Stimulated activated CD8-positive, alpha-beta memory T cell treated with anti-CD3 and anti-CD28 coated beads, Interleukin-7, amount 100 ng/mL, for 48 hours (primary cell): ENCODE measurements around the gene LRG1.
"Not testable (repeated sequence)": the region's sequence is repeated elsewhere in the genome, so short reads cannot be mapped to it uniquely, and the experiment has no call there.

Source experiments
- DNase-seq, 2 donors: peaks; one replicate each; pipeline ENCODE4 v3.0.0-alpha.2; 2020; ENCODE audit warnings: low read depth in 1 of 2; ENCODE audit errors: extremely low read depth in 1 of 2

The LRG1 gene

DNA sequence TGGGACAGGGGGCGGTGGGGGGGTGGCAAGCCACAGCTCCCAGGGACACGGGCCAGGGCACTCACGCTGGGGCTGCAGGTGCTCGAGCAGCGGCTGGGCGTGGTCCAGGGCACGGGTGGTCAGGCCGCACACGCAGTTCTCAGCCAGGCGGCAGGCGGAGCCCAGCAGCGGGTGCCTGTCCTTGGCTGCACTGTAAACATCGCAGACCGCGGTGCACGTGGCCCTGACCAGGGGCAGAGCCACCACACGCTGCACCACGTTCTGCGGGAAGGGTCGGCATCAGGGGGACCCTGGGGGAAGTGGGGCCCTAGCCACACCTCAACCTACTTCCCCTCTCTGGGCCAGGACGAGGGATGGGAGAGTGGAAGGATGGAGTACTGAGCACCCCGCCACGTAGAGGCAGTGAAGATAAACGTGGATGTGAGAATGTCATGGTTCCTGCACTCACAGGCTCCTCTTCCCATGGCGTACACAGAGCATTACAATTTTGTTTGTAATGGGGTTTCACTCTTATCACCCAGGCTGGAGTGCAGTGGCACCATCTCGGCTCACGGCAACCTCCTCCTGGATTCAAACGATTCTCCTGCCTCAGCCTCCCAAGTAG is 8.2 kb downstream of the LRG1 start:
- DNase-seq, result no peak

DNA sequence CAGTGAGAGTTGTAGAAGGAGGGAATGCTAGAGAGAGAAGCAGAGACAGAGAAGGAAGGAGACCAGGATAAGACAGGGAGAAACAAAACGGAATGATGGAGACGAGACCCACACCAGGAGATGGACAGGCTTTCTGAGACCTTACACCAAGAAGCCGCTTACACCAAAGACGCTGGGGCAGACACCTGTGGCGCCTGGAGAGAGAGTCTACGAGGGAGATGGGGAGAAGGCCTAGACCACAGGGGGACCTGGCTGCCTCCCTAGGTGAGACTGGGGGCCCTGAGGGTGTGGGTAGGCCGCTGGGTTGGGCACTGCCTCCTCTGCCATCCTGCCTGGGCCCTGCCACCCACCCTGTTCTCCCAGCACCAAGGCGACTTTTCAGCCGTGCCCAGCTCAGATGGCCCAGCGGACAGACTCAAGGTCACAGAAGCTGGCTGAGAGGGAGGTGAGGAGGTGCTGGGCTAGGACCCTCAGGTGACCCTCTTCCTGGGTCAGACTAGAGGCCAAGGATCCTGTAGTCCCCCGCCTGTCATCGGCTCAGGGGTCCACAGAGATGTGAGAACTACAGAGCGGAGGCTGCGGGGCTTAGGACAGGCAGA is 9.8 kb downstream of the LRG1 start:
- DNase-seq, result no peak

DNA sequence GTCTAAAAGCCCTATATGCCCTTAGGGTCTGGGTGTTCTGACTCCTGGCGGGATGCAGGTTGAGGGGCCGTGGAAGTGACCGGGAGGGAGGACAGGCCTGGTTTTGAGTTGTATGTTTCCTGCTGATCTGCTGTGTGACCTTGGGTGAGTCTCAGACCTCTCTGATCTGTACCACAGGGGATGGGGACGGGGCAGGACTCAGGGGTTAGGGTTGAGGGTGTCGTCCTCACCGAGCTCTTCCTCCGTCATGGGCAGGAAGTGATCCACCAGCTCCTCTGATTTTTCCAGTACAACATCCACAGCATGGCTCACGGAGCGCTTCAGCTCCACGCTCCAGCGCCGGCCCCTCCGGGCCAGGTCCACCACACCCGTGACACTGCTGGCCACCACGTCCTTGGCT is 11.0 kb downstream of the LRG1 start:
- DNase-seq, result no peak

DNA sequence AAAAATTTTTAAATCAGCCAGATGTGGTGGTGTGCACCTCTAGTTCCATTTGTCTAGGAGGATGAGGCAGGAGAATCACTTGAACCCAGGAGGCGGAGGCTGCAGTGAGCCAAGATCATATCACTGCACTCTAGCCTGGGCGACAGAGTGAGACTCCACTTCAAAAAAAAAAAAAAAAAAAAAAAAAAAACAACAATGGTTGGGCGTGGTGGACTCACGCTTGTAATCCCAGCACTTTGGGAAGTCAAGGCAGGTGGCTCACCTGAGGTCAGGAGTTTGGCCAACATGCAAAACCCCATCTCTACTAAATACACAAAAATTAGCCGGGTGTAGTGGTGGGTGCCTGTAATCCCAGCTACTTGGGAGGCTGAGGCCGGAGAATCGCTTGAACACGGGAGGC is 12.5 kb downstream of the LRG1 start:
- not testable (repeated sequence) for DNase-seq

DNA sequence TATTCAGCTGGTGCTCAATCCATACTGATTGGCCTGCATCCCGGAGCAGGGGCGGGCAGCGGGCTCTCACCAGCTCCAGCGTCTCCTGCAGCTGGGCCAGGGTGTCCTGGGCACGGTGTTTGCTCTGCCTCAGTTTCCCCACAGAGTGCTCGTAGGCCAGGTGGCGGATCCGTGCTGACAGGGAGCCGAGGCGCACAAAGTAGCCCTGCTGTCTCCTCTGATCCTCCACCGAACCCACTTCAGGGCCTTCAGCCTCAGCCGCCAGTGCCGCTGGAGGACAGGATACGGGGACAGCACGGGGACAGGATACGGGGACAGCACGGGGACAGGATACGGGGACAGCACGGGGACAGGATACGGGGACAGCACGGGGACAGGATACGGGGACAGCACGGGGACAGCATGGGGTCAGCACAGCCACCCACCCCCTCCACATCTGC is 14.3 kb downstream of the LRG1 start:
- no peak for DNase-seq

DNA sequence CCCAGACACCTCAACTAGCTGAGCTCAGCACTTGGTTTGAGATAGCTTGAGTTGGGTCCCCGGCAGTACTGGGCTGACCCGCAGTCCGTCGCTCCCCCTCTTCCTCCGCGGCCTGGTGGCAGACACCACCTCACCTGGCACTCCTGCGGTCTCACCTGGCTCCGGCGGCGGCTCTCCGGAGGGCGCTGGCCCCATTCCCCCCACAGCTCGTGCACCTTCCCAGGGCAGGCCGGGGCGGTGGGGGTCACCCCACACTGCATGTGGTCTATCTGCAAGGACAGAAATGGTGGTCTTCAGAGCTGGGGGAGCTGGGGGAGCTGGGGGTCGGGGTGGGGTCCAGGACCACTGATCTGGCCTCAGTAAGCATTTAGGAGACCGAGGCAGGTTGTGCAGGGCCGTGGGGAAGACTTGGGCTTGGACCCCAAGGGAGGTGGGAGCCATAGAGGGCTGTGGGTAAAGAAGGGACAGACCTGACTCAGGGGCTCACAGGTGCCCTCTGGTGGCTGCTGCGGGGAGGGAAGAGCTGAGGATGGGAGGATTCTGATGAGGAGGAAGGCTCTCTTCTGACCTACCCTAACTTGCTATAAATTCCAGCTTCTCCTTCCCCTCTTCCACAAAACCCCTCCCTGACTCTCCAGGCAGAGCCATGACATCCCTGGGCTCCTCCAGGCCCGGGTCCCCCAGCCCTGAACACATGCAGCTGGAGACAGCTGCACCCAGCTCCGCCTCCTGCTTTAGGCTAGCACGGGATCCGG is 14.9 kb downstream of the LRG1 start:
- peak in 1 of 2 donors; percentile 47 for DNase-seq

DNA sequence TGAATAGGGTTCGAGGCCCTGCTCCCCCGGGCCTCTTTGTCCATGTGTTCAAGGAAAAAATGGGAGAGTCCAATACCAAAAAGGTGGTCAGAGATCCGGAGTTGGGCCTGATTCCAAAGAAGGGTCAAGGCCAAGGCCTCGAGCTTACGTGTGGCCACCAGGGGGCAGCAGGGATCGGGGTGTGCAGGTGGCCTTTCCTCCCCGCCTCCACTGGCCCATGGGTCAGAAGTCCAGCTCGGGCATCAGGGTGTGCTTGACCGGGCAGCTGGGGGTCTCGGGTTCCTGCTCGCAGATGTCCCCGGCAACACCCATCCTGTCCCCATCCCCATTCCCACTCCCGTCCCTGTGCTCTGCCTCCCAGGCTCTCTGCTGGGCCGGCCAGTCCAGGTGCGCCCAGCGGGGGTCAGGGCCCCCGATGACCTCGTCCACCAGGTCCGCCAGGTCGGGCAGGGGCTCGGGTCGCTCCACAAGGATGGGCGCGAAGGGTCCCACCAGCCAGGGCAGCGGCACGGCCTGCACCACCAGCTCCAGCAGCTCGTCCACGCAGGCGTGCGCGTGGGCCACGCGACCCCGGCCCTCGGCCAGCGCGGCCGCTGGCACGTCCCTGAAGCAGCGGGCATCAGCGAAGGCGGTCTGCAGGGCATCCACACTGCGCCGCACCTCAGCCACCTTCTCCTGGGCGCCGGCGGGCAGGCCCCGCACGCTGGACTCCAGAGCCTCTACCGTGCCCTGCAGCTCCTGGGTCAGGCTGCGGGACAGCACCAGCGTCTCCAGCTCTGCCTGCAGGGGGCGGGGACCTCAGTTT is 16.3 kb downstream of the LRG1 start:
- DNase-seq, result no peak

DNA sequence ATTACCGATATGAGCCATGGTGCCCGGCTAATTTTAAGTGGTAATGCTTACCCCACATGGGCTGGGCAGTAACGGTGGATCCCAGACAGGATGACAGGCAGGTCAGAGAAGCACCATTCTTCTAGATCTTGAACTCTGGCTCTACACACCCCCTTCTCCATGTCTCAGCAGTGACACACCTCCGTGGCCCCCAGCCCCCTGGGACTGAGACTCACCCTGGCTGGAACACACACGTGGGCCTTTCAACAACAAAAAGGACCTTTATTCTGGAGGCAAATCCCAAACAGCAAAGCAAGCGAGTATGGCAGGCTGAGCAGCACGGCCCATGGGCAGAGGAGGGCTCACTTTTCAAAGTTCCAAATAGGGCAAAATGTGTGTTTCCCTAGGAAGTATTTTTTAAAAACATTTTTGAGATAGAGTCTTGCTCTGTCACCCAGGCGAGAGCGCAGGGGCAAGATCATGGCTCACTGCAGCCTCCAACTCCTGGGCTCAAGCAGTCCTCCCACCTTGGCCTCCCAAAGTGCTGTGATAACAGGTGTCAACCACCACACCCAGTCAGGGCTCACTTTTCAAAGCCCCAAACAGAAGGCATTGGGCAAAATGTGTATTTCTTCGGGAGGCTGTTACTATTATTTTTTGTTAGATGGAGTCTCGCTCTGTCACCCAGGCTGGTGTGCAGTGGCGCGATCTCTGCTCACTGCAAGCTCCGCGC is 17.4 kb downstream of the LRG1 start:
- DNase-seq, result no peak

DNA sequence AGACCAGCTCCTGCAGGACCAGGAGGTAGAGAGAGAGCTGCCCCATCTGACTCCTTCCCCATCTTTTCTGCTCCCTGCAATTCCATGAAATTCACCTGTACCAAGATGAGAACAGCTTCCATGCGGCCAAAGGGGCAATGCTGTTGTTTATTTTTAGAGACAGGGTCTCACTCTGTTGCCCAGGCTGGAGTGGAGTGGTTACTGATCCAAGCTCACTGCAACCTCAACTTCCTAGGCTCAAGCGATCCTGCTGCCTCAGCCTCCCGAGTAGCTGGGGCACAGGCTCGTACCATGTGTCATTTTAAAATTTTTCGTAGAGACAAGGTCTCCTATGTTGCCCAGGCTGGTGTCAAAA is 18.0 kb downstream of the LRG1 start:
- no peak for DNase-seq

DNA sequence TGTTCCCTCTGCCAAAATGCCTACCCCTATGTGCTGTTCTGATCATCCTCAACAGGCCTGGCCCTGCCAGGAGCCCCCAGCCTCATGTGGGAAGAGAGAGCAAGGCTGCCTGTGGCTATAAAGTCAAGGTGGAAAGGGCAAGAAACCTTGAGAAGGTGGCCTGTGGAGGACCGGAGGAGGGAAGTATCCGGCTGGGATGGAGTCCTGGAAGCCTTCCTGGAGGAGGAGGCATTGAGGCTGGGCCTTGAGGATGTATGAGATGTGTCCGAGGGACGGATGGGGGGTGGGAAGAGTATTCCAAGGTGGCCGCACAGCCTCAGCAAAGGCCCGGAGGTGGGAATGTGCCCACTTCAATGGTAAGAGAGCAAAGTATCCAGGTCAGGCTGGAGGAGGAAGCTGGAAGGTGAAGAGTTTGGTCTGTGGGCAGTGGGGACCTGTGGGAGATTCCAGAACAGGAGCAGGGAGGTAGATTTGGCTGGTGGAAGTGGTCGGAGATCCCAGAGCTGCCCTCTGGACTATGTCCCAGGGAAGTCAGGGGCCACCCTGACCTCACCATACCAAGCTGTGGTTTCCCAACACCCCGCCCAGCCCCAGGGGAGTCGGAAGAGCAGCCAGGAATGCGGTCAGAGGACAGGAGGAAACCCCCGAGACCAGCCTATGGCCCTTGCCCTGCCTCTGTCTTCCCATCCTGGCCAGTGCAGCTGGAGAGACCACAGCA is 18.5 kb downstream of the LRG1 start:
- no peak for DNase-seq

DNA sequence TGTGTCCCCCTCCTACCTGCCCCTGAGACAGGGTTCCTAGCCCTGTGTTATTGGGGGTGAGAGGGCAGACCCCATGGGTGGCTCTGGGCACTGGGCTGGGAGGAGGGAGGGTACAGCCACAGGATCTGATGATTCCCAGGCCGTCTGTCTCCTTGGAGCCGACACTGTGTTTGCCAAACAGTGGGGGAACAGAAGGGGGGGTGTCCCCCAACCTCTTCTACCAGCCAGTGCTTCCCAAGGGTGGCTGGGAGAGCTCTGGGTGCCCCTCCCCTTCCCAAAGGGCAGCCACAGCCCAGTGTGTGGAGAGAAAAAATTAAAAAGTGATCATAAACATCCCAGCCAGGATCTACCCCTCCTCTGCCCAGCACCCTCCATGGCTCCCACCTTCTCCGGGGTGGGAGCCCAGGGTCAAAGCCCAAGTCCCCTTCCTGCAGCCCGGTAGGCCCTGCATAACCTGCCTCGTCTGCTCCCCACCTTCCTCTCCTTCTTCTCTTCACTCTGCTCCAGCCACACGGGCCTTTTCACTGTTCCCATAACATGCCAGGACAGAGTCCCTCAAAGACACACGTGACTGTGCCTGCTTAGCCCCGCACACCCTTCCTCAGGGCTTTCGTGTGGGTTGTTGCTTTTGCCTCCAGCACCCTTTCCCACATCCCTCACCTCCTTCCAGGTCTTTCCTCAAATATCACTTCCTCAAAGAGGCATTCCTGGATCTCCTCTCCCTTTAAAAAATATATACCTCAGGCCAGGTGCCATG is 20.1 kb downstream of the LRG1 start:
- DNase-seq, result no peak

DNA sequence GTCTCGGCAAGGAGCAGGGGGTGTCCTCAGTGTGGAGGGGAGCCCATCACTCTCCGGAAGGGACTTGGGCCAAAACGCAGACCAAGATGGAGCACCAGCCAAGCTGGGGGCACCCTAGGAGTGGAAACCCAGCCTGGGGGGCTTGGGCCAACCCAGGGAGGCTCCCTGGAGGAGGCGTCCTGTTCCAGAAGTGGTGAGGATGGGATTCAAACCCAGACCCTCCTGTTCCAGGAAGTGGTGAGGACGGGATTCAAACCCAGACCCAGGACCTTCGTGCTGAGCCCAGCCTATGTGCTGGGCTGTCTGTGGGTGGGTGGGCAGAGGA is 20.7 kb downstream of the LRG1 start:
- no peak for DNase-seq

DNA sequence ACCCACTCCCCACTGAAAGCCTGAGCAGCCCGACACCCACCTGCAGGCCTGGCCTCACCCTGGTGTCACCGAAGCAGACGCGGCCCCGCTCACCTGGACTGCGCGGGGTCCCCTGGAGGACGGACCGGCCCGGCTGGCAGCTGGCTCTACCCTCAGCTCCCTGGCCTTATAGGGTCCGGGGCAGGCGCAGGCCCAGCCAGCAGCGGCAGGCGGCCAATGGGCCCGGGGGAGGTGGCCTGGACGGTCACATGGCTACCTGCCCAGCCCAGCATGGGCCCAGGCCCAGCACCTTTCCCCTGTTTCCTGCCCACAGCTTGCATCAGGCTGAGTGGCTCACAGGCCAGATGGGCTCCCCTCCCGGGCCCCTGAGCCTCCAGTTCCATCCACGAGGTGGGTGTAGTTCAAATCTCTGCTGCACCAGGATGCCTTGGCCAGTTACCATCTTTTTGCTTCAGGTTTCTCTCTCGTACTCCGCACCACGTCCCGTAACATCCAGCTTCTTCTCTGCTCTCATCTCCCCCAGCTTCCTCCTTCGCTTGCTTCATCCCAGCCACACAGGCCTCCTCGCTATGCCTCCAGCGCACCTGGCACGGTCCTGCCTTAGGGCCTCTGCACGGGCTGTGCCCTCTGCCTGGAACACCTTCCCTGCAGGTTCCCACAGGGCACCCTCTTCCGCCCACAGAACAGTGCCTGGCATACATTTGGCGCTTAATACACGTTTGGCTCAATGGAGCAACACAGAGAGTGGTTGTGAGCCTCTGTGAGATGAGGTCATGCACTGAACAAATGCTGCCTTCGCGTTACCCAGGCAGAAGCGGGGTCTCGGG is 21.3 kb downstream of the LRG1 start, which contains the start of gene PLIN4:
PLIN4 (minus strand) TSS at position 142 of the 827 bp plus-strand sequence. CDS start 214 bp downstream, outside the sequence.
- no peak for DNase-seq

DNA sequence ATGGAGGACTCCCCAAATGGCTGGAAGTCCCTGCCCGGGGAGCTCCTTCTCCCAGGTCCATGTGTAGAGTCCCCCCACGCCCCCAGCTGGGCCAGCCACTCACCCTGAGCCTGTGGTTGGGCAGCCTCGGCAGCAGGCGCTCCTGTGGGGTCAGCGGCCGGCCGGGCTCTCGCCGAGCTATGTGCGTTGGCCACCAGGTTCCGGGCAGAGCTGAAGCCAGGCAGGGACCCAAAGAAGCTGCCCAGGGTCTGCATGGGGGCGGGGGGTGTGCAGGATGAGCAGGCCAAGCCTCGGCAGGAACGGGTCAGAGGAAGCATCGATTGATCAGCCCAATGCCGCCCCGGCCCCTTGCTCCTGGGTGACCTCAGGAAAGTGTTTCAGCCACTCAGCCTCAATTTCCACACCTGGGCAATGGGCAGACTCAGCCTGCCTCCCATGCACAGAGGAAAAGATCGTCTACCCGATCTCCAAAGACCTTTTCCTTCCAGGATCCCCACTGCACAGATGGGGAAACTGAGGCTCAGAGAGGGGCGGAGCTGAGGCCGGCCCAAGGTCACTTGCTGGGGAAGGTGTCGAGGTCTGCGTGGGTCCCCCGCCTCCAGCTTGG is 22.3 kb downstream of the LRG1 start:
- DNase-seq, result no peak

DNA sequence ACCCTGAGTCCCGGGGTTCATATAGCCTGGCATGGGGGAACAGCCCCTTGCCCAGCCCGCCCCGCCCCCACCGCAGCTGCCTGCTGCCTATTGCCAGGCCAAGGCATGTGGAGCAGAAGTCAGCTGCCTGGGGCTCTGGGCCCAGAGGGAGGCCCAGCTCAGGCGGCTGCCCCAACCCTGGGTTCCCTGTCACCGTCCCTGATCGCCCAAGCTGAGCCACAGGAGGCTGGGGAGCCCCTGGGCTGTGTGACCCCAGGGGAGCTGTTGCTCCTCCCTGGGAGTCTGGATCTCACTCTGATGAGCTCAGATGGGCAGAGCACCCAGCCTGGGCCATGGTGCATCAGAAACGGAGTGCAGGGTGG is 22.9 kb downstream of the LRG1 start:
- DNase-seq, result no peak

DNA sequence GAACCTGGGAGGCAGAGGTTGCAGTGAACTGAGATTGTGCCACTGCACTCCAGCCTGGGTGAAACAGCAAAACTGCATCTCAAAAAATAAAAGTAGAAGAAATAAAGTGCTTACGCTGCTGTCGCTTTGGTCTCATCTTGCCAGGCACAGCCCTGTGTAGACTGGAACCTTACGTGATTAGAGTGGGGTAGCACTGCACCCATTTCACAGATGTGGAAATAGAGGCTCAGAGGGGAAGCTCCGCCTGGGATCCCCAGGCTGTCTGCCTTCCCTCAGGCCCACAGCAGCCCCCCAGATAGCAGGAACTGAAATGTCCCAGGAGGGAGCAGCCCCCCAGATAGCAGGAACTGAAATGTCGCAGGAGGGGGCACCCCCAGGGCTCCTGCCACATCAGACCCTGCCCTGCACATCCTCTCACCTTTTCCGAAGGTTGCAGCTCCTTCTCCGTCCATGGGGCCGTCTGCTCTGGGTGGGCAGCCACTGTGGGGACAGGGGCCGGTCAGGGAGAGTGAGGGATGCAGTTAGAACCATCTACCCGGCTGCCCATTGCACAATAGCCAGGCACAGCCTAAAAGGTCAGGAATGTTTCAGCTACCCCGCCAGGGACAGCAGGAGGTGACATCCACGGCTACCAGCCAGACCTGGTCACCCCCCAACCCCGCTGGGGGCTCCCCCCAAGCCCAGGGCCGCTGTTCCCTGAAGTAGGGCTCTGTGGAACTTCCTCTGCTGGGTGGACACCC is 23.5 kb downstream of the LRG1 start:
- DNase-seq, result no peak

DNA sequence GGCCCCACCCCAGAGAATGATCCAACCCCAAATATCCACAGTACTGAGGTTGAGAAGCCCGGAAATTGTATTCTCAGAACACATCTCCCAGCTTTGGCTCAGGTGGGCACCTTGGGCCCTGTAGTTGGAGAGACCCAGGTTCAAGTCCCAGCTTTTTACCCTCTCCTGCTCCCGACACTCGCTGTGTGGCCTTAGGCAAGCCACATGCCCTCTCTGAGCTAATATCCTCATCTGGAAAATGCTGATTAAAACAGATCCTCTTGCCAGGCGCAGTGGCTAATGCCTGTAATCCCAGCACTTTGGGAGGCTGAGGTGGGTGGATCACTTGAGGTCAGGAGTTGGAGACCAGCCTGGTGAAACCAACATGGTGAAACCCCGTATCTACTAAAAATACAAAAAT is 24.1 kb downstream of the LRG1 start:
- no peak for DNase-seq

DNA sequence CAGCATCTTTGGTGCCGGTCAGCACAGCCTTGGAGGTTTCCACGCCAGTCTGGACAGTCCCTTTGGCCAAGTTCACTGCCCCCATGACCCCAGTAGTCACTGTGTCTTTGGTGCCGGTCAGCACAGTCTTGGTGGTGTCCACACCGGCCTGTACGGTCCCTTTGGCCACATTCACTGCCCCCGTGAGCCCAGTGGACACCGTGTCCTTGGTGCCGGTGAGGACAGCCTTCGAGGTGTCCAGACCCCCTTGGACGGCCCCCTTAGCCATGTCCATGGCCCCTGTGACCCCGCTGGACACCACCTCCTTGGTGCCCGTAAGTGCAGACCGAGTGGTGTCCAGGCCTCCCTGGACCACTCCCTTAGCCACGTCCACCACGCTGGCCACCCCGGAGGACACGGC is 26.6 kb downstream of the LRG1 start:
- no peak for DNase-seq
